H9 (cell line): Measurements from ENCODE around the gene MYRIP. TPM values are rescaled to one million over a fixed set of nuclear protein-coding genes. Genes with fewer than 3 reads are reported as not detected.

Experiments
- DNase-seq: peaks from one replicate; pipeline ENCODE4 v3.0.0-alpha.2; 2017
- H2AFZ ChIP-seq: one replicate; pipeline ENCODE4 v1.6.1; 2013; ENCODE audit warnings: mild to moderate bottlenecking, low read length, control low read depth, moderate library complexity
- H2AK5ac ChIP-seq: 2 replicates; pipeline ENCODE4 v1.6.1; 2013; ENCODE audit warnings: low read length, control low read depth, mixed read lengths; ENCODE audit not compliant: insufficient read length
- H2BK120ac ChIP-seq: one replicate; pipeline ENCODE4 v1.6.1; 2013; ENCODE audit warnings: low read depth, mild to moderate bottlenecking, low read length, control low read depth, inconsistent platforms; ENCODE audit not compliant: poor library complexity, severe bottlenecking
- H2BK12ac ChIP-seq: 2 replicates; pipeline ENCODE4 v1.6.1; 2013; ENCODE audit warnings: low read length, control low read depth, mixed read lengths, low read depth; ENCODE audit not compliant: insufficient read length
- H2BK15ac ChIP-seq: 2 replicates; pipeline ENCODE4 v1.6.1; 2013; ENCODE audit warnings: low read depth, low read length, control low read depth
- H2BK20ac ChIP-seq: one replicate; pipeline ENCODE4 v1.6.1; 2013; ENCODE audit warnings: low read depth, mild to moderate bottlenecking, low read length, control low read depth, inconsistent platforms; ENCODE audit not compliant: poor library complexity, severe bottlenecking
- H2BK5ac ChIP-seq: 2 replicates; pipeline ENCODE4 v1.6.1; 2013; ENCODE audit warnings: low read length, control low read depth, mixed read lengths; ENCODE audit not compliant: insufficient read length
- H3K14ac ChIP-seq: 2 replicates; pipeline ENCODE4 v1.6.1; 2013; ENCODE audit warnings: low read length, control low read depth; ENCODE audit not compliant: insufficient read depth
- H3K18ac ChIP-seq: 2 replicates; pipeline ENCODE4 v1.6.1; 2013; ENCODE audit warnings: low read depth, mild to moderate bottlenecking, mixed read lengths, low read length, control low read depth; ENCODE audit not compliant: insufficient read length
- H3K23ac ChIP-seq: 2 replicates; pipeline ENCODE4 v1.6.1; 2013; ENCODE audit warnings: low read length, control low read depth, mixed read lengths, low read depth; ENCODE audit not compliant: insufficient read length
- H3K23me2 ChIP-seq: 2 replicates; pipeline ENCODE4 v1.6.1; 2013; ENCODE audit warnings: low read depth, mild to moderate bottlenecking, mixed read lengths, low read length, control low read depth; ENCODE audit not compliant: insufficient read length, poor library complexity, severe bottlenecking
- H3K27ac ChIP-seq: 2 replicates; pipeline ENCODE4 v1.5.1; 2013; ENCODE audit warnings: low read length, control low read depth, mixed read lengths, low read depth; ENCODE audit not compliant: insufficient read length
- H3K27me3 ChIP-seq: 2 replicates; pipeline ENCODE4 v1.6.1; 2013; ENCODE audit warnings: low read length, control low read depth, inconsistent platforms; ENCODE audit not compliant: insufficient read depth
- H3K4ac ChIP-seq: 2 replicates; pipeline ENCODE4 v1.6.1; 2013; ENCODE audit warnings: low read depth, mild to moderate bottlenecking, control low read depth, inconsistent platforms, low read length, moderate library complexity
- H3K4me1 ChIP-seq: 2 replicates; pipeline ENCODE4 v1.6.1; 2013; ENCODE audit warnings: low read length, control low read depth, inconsistent platforms; ENCODE audit not compliant: insufficient read depth
- H3K4me2 ChIP-seq: 2 replicates; pipeline ENCODE4 v1.6.1; 2013; ENCODE audit warnings: low read length, control low read depth, mixed read lengths; ENCODE audit not compliant: insufficient read length, insufficient read depth
- H3K56ac ChIP-seq: 2 replicates; pipeline ENCODE4 v1.6.1; 2013; ENCODE audit warnings: low read depth, mild to moderate bottlenecking, mixed read lengths, low read length, control low read depth; ENCODE audit not compliant: insufficient read length
- H3K79me1 ChIP-seq: 2 replicates; pipeline ENCODE4 v1.6.1; 2013; ENCODE audit warnings: low read depth, mild to moderate bottlenecking, moderate library complexity, low read length, control low read depth, inconsistent platforms; ENCODE audit not compliant: insufficient read depth, poor library complexity, severe bottlenecking
- H3K79me2 ChIP-seq: 2 replicates; pipeline ENCODE4 v1.6.1; 2013; ENCODE audit warnings: low read length, control low read depth, inconsistent platforms; ENCODE audit not compliant: insufficient read depth
- H3K9ac ChIP-seq: 2 replicates; pipeline ENCODE4 v1.6.1; 2013; ENCODE audit warnings: low read length, control low read depth, mixed read lengths; ENCODE audit not compliant: insufficient read length; ENCODE audit errors: extremely low read depth
- H3K9me3 ChIP-seq: one replicate; pipeline ENCODE4 v1.6.1; 2013; ENCODE audit warnings: low read depth, low read length, inconsistent platforms; ENCODE audit not compliant: control insufficient read depth
- H3T11ph ChIP-seq: one replicate; pipeline ENCODE4 v1.6.1; 2013; ENCODE audit warnings: mild to moderate bottlenecking, low read length, control low read depth, inconsistent platforms
- H4K20me1 ChIP-seq: one replicate; pipeline ENCODE4 v1.6.1; 2013; ENCODE audit not compliant: control insufficient read depth, insufficient read length, insufficient read depth
- H4K5ac ChIP-seq: 2 replicates; pipeline ENCODE4 v1.6.1; 2013; ENCODE audit warnings: low read depth, mild to moderate bottlenecking, mixed read lengths, low read length, control low read depth; ENCODE audit not compliant: insufficient read length
- H4K8ac ChIP-seq: replicated peaks from 2 replicates; pipeline ENCODE4 v1.6.1; 2013; ENCODE audit warnings: low read length, control low read depth, mixed read lengths, low read depth; ENCODE audit not compliant: insufficient read length
- H4K91ac ChIP-seq: 2 replicates; pipeline ENCODE4 v1.6.1; 2013; ENCODE audit warnings: low read depth, mild to moderate bottlenecking, moderate library complexity, mixed read lengths, low read length, control low read depth; ENCODE audit not compliant: insufficient read length
- H3K27ac Mint-ChIP-seq, 3 experiments: 2 replicates in 2 of 3; 3 replicates in 1 of 3; pipeline ENCODE4 v1.8.0; 2020 to 2021; ENCODE audit warnings: mixed read lengths in 3 of 3, mild to moderate bottlenecking in 1 of 3, moderate library complexity in 1 of 3
- H3K27me3 Mint-ChIP-seq: 2 replicates; pipeline ENCODE4 v1.8.0; 2021; ENCODE audit warnings: low read depth, mild to moderate bottlenecking, moderate library complexity, mixed read lengths
- H3K36me3 Mint-ChIP-seq, 3 experiments: 2 replicates in 2 of 3; 3 replicates in 1 of 3; pipeline ENCODE4 v1.8.0; 2020 to 2021; ENCODE audit warnings: low read depth in 3 of 3, mixed read lengths in 3 of 3; ENCODE audit not compliant: insufficient read depth in 1 of 3
- H3K4me1 Mint-ChIP-seq, 2 experiments: 2 replicates each; pipeline ENCODE4 v1.8.0; 2020; ENCODE audit warnings: mixed read lengths in 2 of 2
- H3K4me3 Mint-ChIP-seq, 2 experiments: 2 replicates in 1 of 2; 3 replicates in 1 of 2; pipeline ENCODE4 v1.8.0; 2020 to 2021; ENCODE audit warnings: mild to moderate bottlenecking in 2 of 2, mixed read lengths in 2 of 2, moderate library complexity in 1 of 2
- H3K9me3 Mint-ChIP-seq, 2 experiments: 2 replicates in 1 of 2; 3 replicates in 1 of 2; pipeline ENCODE4 v1.8.0; 2020; ENCODE audit warnings: mild to moderate bottlenecking in 2 of 2, mixed read lengths in 2 of 2, moderate library complexity in 1 of 2
- WGBS: extraction: QIAGEN DNeasy Blood & Tissue Kit; methylation state at CpG from one replicate; pipeline ENCODE4 v1.1.7; 2013; ENCODE audit warnings: missing lambda C conversion rate, low lambda C conversion rate, mixed read lengths; ENCODE audit not compliant: insufficient read length; ENCODE audit errors: extremely low coverage; 5-methylcytosine and 5-hydroxymethylcytosine counted together
- total RNA-seq: library from RNA; stranded (reverse); gene quantifications from 2 replicates; pipeline ENCODE4 v1.2.1, GENCODE V29; 2021
- TF ChIP-seq, protein P1 (sequence below): fragments of 200-600 bp; sonication (generic); conservative IDR thresholded peaks from 3 replicates; pipeline ENCODE4 v1.8.0; 2021; ENCODE audit warnings: antibody characterized with exemption, mild to moderate bottlenecking

MYRIP gene
- total RNA-seq, 1 experiment from 2014 or later: 1.8 TPM

DNA sequence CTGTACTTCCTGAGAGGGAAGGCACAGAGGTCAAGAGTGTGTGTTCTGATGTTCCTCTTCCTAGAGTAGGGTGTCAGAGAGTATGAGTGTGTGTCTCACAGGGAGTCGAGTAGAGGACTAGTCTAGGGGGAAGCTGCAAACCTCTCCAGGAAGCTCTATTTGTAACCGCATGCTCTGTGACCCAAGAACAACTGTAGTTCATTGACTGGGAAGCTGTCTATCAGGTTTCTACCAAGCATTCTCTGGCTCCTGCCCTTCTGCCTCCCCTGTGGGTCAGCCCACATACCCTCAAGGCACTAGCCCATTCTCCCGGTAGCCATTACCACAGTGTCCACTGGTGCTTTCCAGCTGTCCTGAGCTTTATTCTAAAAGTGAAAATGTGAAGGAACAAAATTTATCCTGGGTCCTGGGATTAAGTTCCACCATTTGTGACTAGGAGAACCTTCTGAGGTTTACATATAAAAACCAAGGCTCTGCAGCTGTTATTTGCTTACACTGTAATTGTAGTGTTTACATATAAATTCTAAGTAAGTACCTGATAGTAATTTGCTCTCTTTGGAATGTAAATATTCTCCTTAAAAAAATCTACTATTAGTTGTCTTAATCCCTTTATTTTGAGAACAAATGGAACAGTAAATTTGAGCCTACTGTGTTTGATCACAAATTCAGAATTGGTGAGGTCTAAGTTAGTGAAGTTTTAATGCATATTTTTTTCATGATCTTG is 40.7 kb downstream of the MYRIP start:
- Histone ChIP-seq H3K9ac (no peak overlapping the region), H2BK5ac (no peak overlapping the region), H3K23me2 (no peaks in the 10 kb centered on the region), H3K4ac (no peak overlapping the region), H3K79me2 (no peaks in the 10 kb centered on the region), H3K4me1 (no peaks in the 10 kb centered on the region), H2BK20ac (no peak overlapping the region), H3K27ac (no peak overlapping the region), H2BK12ac (no peak overlapping the region), H3K79me1 (no peaks in the 10 kb centered on the region), H4K91ac (no peak overlapping the region), H3K18ac (no peak overlapping the region), H2AK5ac (no peak overlapping the region), H4K8ac (no peak overlapping the region), H3K23ac (no peak overlapping the region), H3K4me2 (no peak overlapping the region), H3K9me3 (no peaks in the 10 kb centered on the region), H3K27me3 (no peaks in the 10 kb centered on the region), H4K20me1 (no peaks in the 10 kb centered on the region), H3K56ac (no peak overlapping the region), H4K5ac (no peak overlapping the region), H3T11ph (no peak overlapping the region), H3K14ac (no peak overlapping the region), H2AFZ (no peak overlapping the region), H2BK120ac (no peak overlapping the region), H2BK15ac (no peak overlapping the region)
- TF ChIP-seq, protein P1, sequence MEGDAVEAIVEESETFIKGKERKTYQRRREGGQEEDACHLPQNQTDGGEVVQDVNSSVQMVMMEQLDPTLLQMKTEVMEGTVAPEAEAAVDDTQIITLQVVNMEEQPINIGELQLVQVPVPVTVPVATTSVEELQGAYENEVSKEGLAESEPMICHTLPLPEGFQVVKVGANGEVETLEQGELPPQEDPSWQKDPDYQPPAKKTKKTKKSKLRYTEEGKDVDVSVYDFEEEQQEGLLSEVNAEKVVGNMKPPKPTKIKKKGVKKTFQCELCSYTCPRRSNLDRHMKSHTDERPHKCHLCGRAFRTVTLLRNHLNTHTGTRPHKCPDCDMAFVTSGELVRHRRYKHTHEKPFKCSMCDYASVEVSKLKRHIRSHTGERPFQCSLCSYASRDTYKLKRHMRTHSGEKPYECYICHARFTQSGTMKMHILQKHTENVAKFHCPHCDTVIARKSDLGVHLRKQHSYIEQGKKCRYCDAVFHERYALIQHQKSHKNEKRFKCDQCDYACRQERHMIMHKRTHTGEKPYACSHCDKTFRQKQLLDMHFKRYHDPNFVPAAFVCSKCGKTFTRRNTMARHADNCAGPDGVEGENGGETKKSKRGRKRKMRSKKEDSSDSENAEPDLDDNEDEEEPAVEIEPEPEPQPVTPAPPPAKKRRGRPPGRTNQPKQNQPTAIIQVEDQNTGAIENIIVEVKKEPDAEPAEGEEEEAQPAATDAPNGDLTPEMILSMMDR: no peak
- no CpG with 5 or more reads among the region's 3 CpGs for WGBS
- DNase-seq: no peak
- no peaks in the 10 kb centered on the region for H3K4me1 Mint-ChIP-seq
- H3K36me3 Mint-ChIP-seq: no peaks in the 10 kb centered on the region
- no peaks in the 10 kb centered on the region for H3K27me3 Mint-ChIP-seq
- no peak overlapping the region for H3K4me3 Mint-ChIP-seq
- H3K27ac Mint-ChIP-seq: no peak overlapping the region; a peak in 1 of 7 replicates
- no peaks in the 10 kb centered on the region for H3K9me3 Mint-ChIP-seq
